HG03342 (cell line): ENCODE measurements around the gene SLC36A1.
"Not testable (repeated sequence)": the region's sequence is repeated elsewhere in the genome, so short reads cannot be mapped to it uniquely, and the experiment has no call there.

ENCODE experiments used
- ATAC-seq: cut with Tn5 transposase; IDR thresholded peaks from one replicate; pipeline ENCODE4 v1.9.1; 2021; ENCODE audit warnings: mild to moderate bottlenecking, moderate library complexity; ENCODE audit not compliant: unreplicated experiment

The SLC36A1 gene

GRCh38 chr5:151447174-151448037 lies at the start of gene SLC36A1:
Gene SLC36A1, plus strand, starts transcription at chr5:151447603. Its CDS starts 11,190 bp downstream, at chr5:151458793.
- ATAC-seq: peak; percentile 78

- ATAC-seq: no peak
Measured at GRCh38 chr5:151405334-151406160, 41.9 kb upstream of the SLC36A1 start.

GRCh38 chr5:151406322-151406947 lies 41.0 kb upstream of the SLC36A1 start:
- ATAC-seq: no peak

- ATAC-seq: no peak
Measured at GRCh38 chr5:151408591-151409230, 38.7 kb upstream of the SLC36A1 start.

GRCh38 chr5:151413800-151414199 lies 33.6 kb upstream of the SLC36A1 start:
- ATAC-seq: no peak

- ATAC-seq: no peak
Measured at GRCh38 chr5:151414536-151414935, 32.9 kb upstream of the SLC36A1 start.

GRCh38 chr5:151417712-151418111 lies 29.7 kb upstream of the SLC36A1 start:
- ATAC-seq: no peak

- ATAC-seq: no peak
Measured at GRCh38 chr5:151420127-151420526, 27.3 kb upstream of the SLC36A1 start.

- no peak for ATAC-seq
Measured at GRCh38 chr5:151424892-151425523, 22.4 kb upstream of the SLC36A1 start.

GRCh38 chr5:151426347-151426746 lies 21.1 kb upstream of the SLC36A1 start:
- ATAC-seq: not testable (repeated sequence)

- ATAC-seq: peak; percentile 100
Measured at GRCh38 chr5:151427258-151427657, 20.1 kb upstream of the SLC36A1 start.

- ATAC-seq: no peak
Measured at GRCh38 chr5:151430731-151431130, 16.7 kb upstream of the SLC36A1 start.

- no peak for ATAC-seq
Measured at GRCh38 chr5:151431666-151432065, 15.7 kb upstream of the SLC36A1 start.

- ATAC-seq: no peak
Measured at GRCh38 chr5:151432210-151432609, 15.2 kb upstream of the SLC36A1 start.

- ATAC-seq: no peak
Measured at GRCh38 chr5:151434570-151435237, 12.7 kb upstream of the SLC36A1 start.

GRCh38 chr5:151448038-151448985 lies 909 bp downstream of the SLC36A1 start:
- peak; percentile 10 for ATAC-seq

GRCh38 chr5:151449297-151449696 lies 1.9 kb downstream of the SLC36A1 start:
- ATAC-seq: no peak

- no peak for ATAC-seq
Measured at GRCh38 chr5:151449839-151450238, 2.4 kb downstream of the SLC36A1 start.

- no peak for ATAC-seq
Measured at GRCh38 chr5:151450605-151451004, 3.2 kb downstream of the SLC36A1 start.
